ENCODE measurements around the gene TUBA4B.
A peak's percentile ranks its signal among the peaks of the same experiment; 100 is the strongest.
"Not testable (repeated sequence)": the region's sequence is repeated elsewhere in the genome, so short reads cannot be mapped to it uniquely, and the experiment has no call there.

TUBA4B gene

DNA sequence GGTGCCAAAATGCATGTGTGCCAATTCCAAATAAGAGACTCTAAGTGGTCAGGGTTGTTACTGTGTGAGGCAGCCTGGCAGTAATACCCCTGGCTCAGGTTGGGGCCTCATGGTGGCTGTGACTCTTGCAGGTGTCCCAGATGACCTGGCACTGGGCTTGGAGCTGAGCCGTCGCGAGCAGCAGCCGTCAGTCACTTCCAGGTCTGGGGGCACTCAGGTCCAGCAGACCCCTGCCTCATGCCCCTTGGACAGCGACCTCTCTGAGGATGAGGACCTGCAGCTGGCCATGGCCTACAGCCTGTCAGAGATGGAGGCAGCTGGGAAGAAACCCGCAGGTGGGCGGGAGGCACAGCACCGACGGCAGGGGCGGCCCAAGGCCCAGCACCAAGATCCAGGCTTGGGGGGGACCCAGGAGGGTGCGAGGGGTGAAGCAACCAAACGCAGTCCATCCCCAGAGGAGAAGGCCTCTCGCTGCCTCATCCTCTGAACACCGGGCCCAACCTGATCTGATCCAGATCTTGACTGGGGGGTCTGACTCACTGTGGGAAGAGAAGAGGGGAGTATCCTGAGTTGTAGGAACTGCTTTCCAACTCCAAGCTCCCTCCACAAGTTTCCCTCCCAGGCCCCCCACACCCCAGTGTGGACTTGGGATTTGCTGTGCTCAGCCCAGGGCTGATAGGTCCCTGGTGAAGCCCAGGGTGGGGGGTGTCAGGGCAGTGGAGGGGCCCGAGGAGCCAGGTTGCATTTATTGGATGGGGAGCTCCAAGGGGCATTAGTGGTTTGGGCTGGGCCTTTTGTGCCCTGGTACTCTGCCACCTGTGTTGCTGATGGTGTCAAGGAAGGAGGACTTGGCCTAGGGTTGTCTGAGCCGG lies 31.7 kb downstream of the TUBA4B start:
- peak in 1 of 42 donors; percentile 36 for DNase-seq
- intact Hi-C loops (cut with DNase I) = no loop called here

DNA sequence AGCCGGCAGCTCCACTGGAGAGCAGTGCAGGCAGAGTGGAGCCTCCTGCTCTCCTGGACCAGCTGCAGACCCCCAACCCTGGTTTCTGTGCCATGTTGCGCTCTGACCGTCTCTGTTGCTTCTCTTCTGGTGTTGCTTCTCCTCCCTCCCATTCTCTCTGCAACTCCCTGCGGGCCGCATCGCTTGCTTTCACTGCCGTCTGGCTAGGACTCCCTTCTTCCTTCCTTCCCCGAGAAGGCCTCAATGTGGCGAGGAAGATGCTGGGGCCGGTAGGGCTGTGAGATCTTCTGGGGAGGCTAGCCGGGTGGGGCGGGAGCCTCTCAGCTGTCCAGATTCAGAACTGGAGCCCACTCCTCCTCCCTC lies 32.3 kb downstream of the TUBA4B start:
- intact Hi-C loops (cut with DNase I) = no loop called here

DNA sequence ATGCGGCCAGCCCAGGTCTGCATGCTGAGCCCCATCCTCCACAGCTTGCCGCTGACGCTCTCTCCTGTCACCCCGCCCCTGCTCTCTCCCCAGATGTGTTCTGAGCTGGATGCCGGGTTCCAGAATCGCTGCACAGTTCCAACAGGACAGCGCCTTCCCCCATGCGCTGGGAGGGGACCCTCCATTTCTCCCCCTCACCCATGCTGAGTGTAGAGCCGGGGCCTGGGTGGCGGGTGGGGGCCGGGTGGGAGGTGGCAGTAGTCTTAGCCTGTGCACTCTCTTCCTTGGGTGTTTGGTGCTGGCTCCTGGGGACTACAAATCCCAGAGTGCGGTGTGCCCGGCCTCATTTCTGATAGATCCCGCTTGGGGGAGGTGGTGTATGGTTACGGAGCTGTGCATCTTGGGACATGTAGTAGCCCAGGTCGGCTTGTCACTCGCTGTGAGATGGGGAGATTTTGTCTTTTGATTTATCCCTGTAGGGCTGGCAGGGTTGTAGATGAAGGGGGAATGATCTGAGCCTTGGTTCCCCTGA lies 32.9 kb downstream of the TUBA4B start:
- peak in 41 of 42 donors; percentile 58 to 91 (median 79) for DNase-seq

More for the DNA sequence above, 32.3 kb downstream of the TUBA4B start:
- DNase-seq = peak in 2 of 42 donors; percentile 29 to 45

DNA sequence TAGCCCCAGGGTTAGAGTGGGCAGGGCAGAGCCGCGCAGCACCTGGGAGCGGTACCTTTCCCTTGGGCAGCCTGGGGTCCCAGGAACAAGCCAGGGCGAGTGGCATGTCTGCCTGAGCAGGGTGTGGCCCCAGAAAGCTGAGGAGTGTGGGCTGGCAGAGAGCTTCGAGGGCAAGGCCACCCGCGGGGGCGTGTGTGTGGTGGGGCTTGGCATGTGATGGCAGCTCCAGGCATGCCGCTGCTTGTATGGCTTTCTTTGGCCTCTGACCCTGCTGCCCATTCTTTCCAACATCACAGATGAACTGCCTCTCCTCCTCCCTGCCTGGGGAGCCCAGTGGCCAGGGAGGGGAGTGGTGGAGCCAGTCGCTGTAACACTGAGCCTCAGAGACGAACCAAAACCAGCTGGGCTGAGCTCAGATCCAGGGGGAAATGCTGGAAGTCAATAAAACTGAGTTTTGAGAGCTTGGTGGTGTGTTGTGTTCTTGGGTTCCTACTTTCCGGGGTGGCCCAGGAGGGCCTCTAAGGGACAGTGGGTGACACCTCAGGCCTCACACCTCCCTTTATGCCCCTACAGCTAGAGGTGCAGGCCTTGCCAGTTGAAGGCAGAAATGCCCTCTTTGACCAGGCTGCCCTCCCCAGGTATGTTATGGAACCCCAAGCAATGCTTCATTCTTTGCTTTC lies 33.5 kb downstream of the TUBA4B start:
- intact Hi-C loops (cut with DNase I) = no loop called here
- DNase-seq = peak in 31 of 42 donors; percentile 26 to 79 (median 60)

More for the DNA sequence above, 32.9 kb downstream of the TUBA4B start:
- intact Hi-C loops (cut with DNase I) = no loop called here

DNA sequence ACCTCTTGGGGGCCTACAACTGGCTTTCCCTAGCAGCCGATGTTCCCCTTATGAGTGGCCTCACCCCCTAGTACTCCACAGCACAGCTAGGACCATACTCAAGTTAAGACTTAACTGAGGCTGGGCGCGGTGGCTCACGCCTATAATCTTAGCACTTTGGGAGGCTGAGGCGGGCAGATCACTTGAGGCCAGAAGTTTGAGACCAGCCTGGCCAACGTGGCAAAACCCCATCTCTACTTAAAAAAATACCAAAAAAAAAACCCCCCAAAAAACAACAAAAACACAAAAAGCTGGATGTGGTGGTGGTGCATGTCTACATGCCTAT lies 34.0 kb downstream of the TUBA4B start:
- DNase-seq; intact Hi-C loops (cut with DNase I): not testable (repeated sequence)

DNA sequence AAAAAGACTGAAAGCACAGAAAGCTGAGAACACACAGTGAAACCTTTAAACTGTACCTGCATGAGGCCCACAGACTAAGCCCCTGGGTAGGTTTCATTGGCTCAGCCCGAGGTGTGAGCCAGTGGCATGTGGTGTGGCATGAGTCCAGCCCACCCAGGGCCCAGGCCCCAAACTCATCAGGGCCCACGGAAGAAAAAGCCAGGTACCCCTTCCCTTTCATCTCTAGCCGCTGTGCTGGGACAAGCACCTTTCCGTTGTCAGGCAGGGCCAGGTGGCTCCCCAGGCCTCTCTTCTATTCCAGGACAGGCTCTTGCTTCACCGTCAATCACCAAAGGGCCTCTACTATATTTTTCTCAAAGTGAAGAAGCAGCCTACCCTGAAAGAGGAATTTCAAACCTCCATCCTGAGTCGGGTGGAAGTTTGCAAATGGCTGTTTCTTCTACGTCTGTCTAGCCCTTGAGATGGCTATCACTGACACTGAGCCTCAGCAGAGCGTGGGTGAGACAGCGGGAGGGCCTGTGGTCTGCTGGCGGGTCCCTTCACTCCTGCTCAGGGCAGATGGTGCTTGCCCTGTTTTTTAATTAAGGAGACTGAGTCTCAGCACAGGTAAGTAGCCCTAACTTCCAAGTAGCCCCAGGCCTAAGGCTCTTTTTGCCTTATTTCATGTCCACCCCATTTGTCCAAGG lies 34.7 kb downstream of the TUBA4B start:
- DNase-seq = peak in 3 of 42 donors; percentile 2 to 35 (median 9)
- intact Hi-C loops (cut with DNase I) = no loop called here

DNA sequence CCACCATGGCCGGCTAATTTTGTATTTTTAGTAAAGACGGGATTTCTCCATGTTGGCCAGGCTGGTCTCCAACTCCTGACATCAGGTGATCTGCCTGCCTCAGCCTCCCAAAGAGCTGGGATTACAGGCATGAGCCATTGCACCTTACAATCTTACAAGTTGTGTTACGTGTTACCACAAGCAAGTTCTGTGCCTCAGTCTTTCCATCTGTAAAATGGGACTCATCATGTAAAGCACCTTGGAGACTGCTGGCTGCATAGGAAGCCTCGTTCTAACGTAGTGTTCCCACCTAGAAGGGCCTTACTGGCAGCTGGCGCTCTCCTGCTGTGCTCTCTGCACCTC lies 36.1 kb downstream of the TUBA4B start:
- intact Hi-C loops (cut with DNase I) = no loop called here
- DNase-seq = peak in 1 of 42 donors; percentile 10

DNA sequence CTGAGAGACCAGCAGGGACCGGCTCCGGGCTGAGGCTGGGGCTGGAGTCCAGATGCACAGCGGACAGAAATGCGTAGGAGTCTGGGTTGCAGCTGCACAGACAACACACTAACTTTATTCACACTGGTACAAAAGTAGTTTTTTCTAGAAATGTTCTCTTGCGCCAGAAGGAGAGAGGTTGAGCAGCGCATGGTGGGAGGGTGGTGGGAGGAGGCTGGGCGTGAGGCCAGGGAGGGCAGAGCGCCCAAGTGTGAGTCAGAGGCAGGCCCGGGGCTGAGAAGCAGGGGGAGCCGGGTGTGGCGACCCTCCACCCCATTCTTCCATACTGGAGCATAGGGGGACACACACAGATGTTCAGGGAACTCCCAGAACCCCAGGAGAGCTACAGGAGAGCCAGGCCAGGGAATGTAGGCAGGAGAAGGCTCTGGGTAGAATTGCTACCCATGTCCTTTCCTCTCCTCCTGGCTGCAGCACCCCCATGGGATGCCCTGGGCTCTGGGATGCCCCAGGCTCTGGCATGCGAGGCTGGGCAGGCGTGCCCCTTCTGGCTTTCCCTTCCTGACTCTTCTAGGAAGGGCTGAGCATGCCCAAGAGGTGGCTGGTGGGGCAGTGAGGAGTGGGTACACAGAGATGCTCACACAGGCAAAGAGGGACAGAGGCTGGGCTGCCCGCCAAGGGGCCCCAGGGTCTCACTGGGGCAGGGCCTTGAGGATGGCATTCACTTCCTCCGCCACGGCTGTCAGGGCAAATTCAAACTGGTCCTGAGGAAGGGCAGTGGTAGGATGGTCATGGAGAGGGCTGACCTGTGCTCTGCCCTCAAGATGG lies 36.7 kb downstream of the TUBA4B start:
- intact Hi-C loops (cut with DNase I) = no loop called here
- DNase-seq = peak; percentile 70 to 94 (median 85)

DNA sequence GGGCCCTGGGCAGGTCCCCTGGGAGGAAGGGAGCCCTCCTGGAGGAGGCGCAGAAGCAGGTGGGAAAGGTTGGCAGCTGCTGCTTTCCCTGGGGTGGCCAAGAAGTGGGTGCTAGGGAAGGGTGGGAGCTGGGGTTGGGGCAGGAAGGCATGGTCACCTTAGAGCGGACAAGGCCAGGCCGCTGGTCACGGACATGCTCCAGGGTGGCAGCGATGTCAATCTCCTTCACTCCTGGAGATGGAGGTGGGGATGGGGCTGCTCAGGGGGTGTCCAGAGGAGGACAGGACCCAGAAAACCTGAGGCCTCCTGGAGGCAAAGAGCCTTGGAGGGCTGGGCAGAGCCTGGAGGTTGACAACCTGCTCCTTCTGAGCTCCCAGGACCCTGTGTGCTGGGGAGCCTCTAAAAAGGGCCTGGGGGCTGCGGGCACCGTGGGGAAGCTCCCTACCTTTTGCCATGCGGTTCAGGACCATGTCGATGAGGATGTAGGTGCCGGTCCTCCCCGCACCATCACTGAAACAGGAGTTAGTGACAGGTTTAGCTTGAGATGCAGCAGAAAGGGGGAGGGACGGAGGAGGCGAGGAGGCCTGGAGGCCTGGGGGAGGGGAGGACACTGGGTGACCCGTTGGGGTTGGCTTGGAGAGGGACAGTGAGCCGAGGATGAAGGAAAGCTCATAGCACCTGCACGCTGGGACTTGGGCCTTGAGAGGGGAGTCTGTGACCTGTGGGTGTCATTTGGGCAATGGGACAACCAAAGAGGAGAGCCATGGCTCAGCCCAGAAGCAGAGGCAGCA lies 37.5 kb downstream of the TUBA4B start:
- intact Hi-C loops (cut with DNase I) = no loop called here
- peak in 4 of 42 donors; percentile 25 to 34 (median 27) for DNase-seq

DNA sequence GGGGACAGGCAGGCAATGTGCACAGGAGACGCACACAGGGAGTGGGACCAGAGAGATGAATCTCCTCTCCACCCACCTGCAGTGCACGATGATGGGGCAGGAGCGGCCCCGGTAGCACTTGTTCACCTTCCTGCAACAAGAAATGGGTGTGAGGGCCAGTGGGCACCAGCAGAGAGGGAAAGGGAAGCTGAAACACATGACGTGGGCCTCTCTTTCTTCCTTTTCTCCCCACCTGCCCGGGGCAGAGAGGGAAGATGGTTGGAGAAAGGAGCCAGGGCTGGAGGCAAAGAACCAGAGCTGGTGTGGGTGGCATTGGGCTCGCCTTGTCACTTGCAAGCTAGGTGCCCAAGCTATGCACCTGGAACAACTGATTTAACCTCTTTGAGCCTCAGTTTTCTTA lies 38.4 kb downstream of the TUBA4B start:
- intact Hi-C loops (cut with DNase I) = no loop called here
- peak in 7 of 42 donors; percentile 7 to 41 (median 25) for DNase-seq

DNA sequence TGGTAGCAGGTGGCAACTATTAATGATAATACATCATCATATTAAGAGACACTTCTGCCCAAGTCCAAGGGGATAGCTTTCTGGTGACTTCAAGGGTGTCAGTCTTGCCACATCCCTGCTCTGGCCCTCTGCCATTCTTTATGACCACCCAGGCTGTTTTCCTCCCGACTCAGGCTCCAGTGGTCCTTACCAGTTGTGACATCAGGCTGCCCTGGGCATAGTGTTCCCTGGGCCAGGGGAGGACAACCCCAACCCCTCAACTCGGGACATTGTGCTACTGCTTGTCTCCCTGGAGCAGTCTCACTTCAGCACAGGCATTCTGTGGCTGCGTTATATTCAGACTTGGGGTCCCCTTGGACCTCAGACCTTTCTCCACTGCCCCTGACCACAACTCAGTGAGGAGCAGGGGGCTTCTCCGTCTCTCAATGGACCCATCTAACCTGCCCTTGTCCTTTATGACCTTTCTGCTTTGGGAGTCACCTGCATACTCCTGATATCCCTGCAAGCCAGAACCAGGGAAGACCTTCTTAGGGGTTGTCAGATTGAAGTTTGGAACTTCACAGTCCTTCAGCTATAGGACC lies 39.0 kb downstream of the TUBA4B start:
- intact Hi-C loops (cut with DNase I) = no loop called here
- DNase-seq = peak in 6 of 42 donors; percentile 6 to 34 (median 16)

DNA sequence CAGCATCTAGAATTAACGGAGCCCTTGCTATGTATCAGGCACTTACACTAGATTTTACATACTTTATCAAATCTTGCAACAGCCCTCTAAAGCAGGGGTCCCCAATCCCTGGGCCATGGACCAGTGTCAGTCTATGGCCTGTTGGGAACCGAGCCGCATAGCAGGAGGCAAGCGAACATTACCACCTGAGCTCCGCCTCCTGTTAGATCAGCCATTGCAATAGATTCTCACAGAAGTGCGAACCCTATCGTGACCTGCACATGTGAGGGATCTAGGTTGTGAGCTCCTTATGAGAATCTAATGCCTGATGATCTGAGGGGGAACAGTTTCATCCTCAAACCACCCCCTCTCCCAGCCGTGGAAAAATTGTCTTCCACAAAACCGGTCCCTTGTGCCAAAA lies 39.6 kb downstream of the TUBA4B start:
- intact Hi-C loops (cut with DNase I) = no loop called here
- DNase-seq = peak in 3 of 42 donors; percentile 17 to 35 (median 32)

DNA sequence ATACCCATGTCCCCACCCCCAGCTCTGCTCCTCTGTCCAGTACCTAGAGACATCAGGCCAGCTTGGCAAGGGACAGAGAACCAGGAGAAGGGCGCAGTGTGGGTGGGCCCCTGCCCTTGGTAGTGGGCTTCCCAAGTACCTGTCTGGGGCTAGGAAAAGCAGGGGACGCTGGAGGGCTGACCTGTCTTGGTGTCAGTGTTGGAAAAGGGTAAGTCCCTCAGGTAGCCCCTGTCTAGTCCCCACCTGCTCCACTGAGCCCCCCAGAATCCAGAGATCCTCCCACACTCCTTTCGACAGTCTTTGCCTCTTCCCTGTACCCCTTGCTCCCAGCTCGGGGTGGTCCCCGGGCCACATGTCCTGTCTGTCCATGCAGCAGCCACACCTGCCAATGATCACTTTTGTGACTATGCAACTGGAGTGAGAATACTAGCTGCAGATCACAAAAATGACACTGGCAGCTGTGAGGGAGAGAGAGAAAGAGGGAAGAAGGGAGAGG lies 40.7 kb downstream of the TUBA4B start:
- peak in 5 of 42 donors; percentile 8 to 42 (median 25) for DNase-seq
- intact Hi-C loops (cut with DNase I) = loop anchor here (2.0 kb wide), 1 partner anchor 15 kb away; the partner anchor contains the start of gene DNAJB2

DNA sequence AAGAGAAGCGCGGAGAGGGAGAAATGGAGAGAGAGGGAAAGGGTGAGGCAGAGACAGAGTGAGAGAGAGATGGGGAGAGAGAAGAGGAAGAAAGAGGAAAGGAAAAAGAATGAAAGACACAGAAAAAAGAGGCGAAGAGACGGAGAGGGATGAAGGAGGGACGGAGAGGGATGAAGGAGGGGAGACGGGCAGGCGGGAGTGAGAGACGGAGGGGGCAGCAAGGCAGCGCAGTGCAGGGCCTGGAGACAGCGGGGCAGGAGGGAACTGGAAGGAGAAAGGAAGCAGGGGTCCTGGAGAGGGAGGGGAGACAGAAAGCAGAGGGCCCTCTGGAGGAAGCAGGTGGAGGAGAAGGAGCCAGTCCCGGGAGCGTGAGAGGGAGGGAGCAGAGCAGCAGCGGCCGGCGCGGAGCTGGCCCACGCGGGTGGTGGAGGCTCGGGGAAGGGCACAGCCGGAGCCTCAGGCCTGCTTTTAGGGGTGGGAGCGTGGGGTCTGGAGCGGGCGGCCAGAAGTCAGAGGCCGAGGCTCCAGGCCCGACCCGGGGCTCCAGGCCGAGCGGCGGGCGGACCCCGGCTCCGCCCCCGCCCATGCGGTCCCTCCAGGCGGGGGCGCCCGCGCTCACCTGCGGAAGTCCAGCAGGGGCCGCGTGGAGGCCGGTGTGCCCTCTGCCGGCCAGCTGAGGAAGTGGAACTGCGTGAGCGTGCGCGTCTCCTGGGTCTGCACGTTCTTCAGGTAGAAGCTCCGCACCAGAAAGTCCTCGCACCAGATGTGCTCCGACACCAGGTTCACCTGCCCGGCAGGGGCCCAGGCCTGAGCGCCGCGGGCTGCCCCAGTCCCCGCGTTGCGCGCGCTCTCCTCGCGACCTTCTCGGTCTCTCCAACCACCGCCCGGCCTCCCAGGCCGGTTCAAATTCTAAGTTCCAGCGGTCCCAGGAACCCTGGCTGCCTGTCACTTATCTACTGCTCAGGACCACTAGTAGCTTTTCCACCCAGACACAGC lies 41.6 kb downstream of the TUBA4B start:
- intact Hi-C loops (cut with DNase I) = loop anchor here (2.0 to 5.0 kb wide), 3 partner anchors 16 to 132 kb away; partner anchors contain the start of genes ANKZF1, ATG9A, DNAJB2 and NHEJ1
- DNase-seq = peak; percentile 56 to 92 (median 84)

DNA sequence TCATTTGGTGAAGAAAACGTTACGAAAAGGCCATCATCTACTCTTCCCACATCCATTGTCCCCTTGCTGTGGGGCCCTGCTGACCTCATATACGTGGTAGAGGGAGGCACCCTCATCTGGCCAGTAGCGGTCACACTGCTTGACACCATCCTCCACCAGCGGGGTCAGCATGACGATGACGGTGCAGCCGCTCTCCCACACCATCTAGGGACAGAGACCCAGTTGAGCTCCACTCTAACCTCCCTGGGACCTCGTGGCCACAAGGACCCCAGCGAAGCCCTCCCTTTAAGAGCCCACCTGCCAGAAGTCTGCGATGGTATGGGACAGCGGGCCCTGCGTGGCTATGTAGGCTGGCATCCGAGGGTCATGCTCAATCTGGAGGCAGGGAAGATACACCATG lies 43.1 kb downstream of the TUBA4B start:
- peak in 4 of 42 donors; percentile 13 to 35 (median 26) for DNase-seq
- intact Hi-C loops (cut with DNase I) = loop anchor here (5.0 kb wide), 2 partner anchors 69 to 134 kb away; partner anchors contain the start of genes ANKZF1, ATG9A and NHEJ1

Data from head of caudate nucleus (tissue), 42 donors.